ENCODE results near the gene FRMPD4. TPM values are rescaled to one million over a fixed set of nuclear protein-coding genes. Genes with fewer than 3 reads are reported as not detected.

FRMPD4 gene
- total and polyA plus RNA-seq, 2 donors (not counting 3 experiments of a cell fraction or from before 2014, with no cell fraction given) = not detected

DNA sequence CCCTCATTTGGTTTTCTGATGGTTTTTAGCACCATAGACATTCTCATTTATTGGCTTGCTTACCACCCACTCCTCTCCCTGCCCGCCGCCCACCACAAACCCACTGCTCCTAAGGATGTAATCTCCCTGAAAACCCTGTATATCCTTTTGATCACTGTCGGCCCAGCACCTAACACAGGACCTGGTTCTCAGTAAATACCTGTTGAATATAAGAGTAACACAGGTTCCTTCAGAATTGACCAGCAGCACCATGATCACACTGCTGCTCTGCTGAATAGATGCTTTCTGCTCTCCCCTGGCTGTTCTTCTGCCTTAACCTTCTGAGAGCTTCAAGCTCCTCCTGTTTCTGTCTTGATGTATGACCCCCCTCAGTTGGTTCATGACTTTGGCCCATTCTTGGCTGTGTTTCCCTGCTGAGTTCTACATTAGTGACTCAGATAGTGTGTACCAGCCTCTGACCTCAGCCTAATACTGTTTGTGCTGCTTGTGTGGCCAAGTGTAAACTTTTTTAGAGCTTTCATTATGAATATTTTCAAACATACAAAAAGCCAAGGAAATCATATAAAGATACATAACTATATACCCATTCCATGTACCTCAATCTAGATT, 265.3 kb downstream of the FRMPD4 start:
- BruUV-seq (replicated peaks) = no TSS peak
- no peak for TF ChIP-seq POLR2AphosphoS5 (IDR thresholded peaks at IDR 0.05; ENCODE audit: insufficient read depth, low read depth, low read length)
- TF ChIP-seq FOS (IDR thresholded peaks at IDR 0.05; ENCODE audit: borderline replicate concordance, insufficient read depth, low read length) = no peak
- no peak for TF ChIP-seq GATA2 (IDR thresholded peaks at IDR 0.05; ENCODE audit: insufficient read depth, insufficient read length, low read depth, low read length)
- FAIRE-seq = no peak
- Histone ChIP-seq H3K4me2 (ENCODE audit: insufficient read depth, low read length) (no peak overlapping the region), H3K9me3 (replicated peaks; ENCODE audit: control insufficient read depth, insufficient read depth, low read length) (no peaks in the 10 kb centered on the region), H3K4me3 (replicated peaks in 1 of 3; ENCODE audit: insufficient read depth in 1 of 3, low read depth in 1 of 3, low read length in 3 of 3) (no peak overlapping the region), H3K27me3 (ENCODE audit: control insufficient read depth in 2 of 2, insufficient read depth in 2 of 2, low read length in 2 of 2) (no peaks in the 10 kb centered on the region), H3K27ac (ENCODE audit: insufficient read depth, low read depth, low read length) (no peak overlapping the region), H3K4me1 (ENCODE audit: control insufficient read depth, extremely low read depth, insufficient read depth, low read length) (no peaks in the 10 kb centered on the region), H3K79me2 (ENCODE audit: control insufficient read depth, insufficient read depth, low read length) (no peaks in the 10 kb centered on the region), H3K9me1 (replicated peaks; ENCODE audit: control insufficient read depth, extremely low read depth, insufficient read depth, low read length) (no peaks in the 10 kb centered on the region), H2AFZ (ENCODE audit: low read depth, low read length) (no peak overlapping the region), H4K20me1 (replicated peaks; ENCODE audit: control insufficient read depth, extremely low read depth, insufficient read depth, low read length) (no peaks in the 10 kb centered on the region), H3K36me3 (ENCODE audit: control insufficient read depth in 2 of 2, extremely low read depth in 1 of 2, insufficient read depth in 2 of 2, low read length in 2 of 2) (no peaks in the 10 kb centered on the region), H3K9ac (replicated peaks; ENCODE audit: extremely low read depth, insufficient read depth, low read length) (no peak overlapping the region)
- no peak for DNase-seq (ENCODE audit: low read depth, low spot score)
- ChIA-PET CTCF (no interaction called here), POLR2A (no interaction called here)
- intact Hi-C loops (cut with micrococcal nuclease) (no loop called here), dilution Hi-C loops (cut with MboI; ENCODE audit: extremely low pct_ligation_motif_present, low sequenced_read_pairs) (no loop called here)

GRCh38 chrX:12405306-12405705, 267.0 kb downstream of the FRMPD4 start:
- Histone ChIP-seq H3K9me1 (replicated peaks; ENCODE audit: control insufficient read depth, extremely low read depth, insufficient read depth, low read length) (no peaks in the 10 kb centered on the region), H3K36me3 (ENCODE audit: control insufficient read depth in 2 of 2, extremely low read depth in 1 of 2, insufficient read depth in 2 of 2, low read length in 2 of 2) (no peaks in the 10 kb centered on the region), H2AFZ (ENCODE audit: low read depth, low read length) (no peak overlapping the region), H3K27me3 (ENCODE audit: control insufficient read depth in 2 of 2, insufficient read depth in 2 of 2, low read length in 2 of 2) (no peaks in the 10 kb centered on the region), H3K9me3 (replicated peaks; ENCODE audit: control insufficient read depth, insufficient read depth, low read length) (no peaks in the 10 kb centered on the region), H3K27ac (ENCODE audit: insufficient read depth, low read depth, low read length) (no peak overlapping the region), H3K9ac (replicated peaks; ENCODE audit: extremely low read depth, insufficient read depth, low read length) (no peak overlapping the region), H3K4me2 (ENCODE audit: insufficient read depth, low read length) (no peak overlapping the region), H3K4me3 (replicated peaks in 1 of 3; ENCODE audit: insufficient read depth in 1 of 3, low read depth in 1 of 3, low read length in 3 of 3) (no peak overlapping the region), H4K20me1 (replicated peaks; ENCODE audit: control insufficient read depth, extremely low read depth, insufficient read depth, low read length) (no peaks in the 10 kb centered on the region), H3K4me1 (ENCODE audit: control insufficient read depth, extremely low read depth, insufficient read depth, low read length) (no peaks in the 10 kb centered on the region), H3K79me2 (ENCODE audit: control insufficient read depth, insufficient read depth, low read length) (no peaks in the 10 kb centered on the region)
- POLR2A ChIA-PET = no interaction called here
- DNase-seq (ENCODE audit: low read depth, low spot score) (no peak), FAIRE-seq (no peak)
- CTCF ChIA-PET = no interaction called here
- intact Hi-C loops (cut with micrococcal nuclease) = no loop called here
- BruUV-seq (replicated peaks) = no TSS peak
- TF ChIP-seq POLR2A (IDR thresholded peaks at IDR 0.05; ENCODE audit: low read depth, low read length) (no peak), POLR2AphosphoS5 (IDR thresholded peaks at IDR 0.05; ENCODE audit: insufficient read depth, low read depth, low read length) (no peak), MYC (IDR thresholded peaks at IDR 0.05; ENCODE audit: low read depth, low read length) (no peak), EZH2 (IDR thresholded peaks at IDR 0.05; ENCODE audit: borderline replicate concordance, low read depth, low read length, severe bottlenecking) (no peak), GATA2 (IDR thresholded peaks at IDR 0.05; ENCODE audit: insufficient read depth, insufficient read length, low read depth, low read length) (no peak), JUN (IDR thresholded peaks at IDR 0.05; ENCODE audit: borderline replicate concordance, insufficient read depth, insufficient read length, low read depth) (no peak), FOS (IDR thresholded peaks at IDR 0.05; ENCODE audit: borderline replicate concordance, insufficient read depth, low read length) (no peak)
- TF ChIP-seq, protein P1, sequence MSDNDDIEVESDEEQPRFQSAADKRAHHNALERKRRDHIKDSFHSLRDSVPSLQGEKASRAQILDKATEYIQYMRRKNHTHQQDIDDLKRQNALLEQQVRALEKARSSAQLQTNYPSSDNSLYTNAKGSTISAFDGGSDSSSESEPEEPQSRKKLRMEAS (IDR thresholded peaks at IDR 0.05; ENCODE audit: insufficient read depth, insufficient read length) = no peak
- TF ChIP-seq, protein P2, sequence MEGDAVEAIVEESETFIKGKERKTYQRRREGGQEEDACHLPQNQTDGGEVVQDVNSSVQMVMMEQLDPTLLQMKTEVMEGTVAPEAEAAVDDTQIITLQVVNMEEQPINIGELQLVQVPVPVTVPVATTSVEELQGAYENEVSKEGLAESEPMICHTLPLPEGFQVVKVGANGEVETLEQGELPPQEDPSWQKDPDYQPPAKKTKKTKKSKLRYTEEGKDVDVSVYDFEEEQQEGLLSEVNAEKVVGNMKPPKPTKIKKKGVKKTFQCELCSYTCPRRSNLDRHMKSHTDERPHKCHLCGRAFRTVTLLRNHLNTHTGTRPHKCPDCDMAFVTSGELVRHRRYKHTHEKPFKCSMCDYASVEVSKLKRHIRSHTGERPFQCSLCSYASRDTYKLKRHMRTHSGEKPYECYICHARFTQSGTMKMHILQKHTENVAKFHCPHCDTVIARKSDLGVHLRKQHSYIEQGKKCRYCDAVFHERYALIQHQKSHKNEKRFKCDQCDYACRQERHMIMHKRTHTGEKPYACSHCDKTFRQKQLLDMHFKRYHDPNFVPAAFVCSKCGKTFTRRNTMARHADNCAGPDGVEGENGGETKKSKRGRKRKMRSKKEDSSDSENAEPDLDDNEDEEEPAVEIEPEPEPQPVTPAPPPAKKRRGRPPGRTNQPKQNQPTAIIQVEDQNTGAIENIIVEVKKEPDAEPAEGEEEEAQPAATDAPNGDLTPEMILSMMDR (IDR thresholded peaks at IDR 0.05; ENCODE audit: extremely low read depth in 1 of 2, insufficient read depth in 1 of 2, low read depth in 1 of 2, low read length in 2 of 2) = no peak
- dilution Hi-C loops (cut with MboI; ENCODE audit: extremely low pct_ligation_motif_present, low sequenced_read_pairs) = no loop called here
